Glutamatergic neuron (in vitro differentiated cells): ENCODE results near the gene NDUFAF3. TPM values are rescaled to one million over a fixed set of nuclear protein-coding genes. Genes with fewer than 3 reads are reported as not detected.
"Not testable (repeated sequence)": the region's sequence is repeated elsewhere in the genome, so short reads cannot be mapped to it uniquely, and the experiment has no call there.

Experiments
- DNase-seq: peaks from one replicate; pipeline ENCODE4 v3.0.0; 2022
- H3K27ac Mint-ChIP-seq: one replicate; pipeline ENCODE4 v1.8.0; 2020; ENCODE audit warnings: mild to moderate bottlenecking, mixed read lengths, inconsistent platforms; ENCODE audit not compliant: unreplicated experiment
- H3K27me3 Mint-ChIP-seq: one replicate; pipeline ENCODE4 v1.8.0; 2020; ENCODE audit warnings: mild to moderate bottlenecking, moderate library complexity, mixed read lengths, inconsistent platforms; ENCODE audit not compliant: unreplicated experiment
- H3K36me3 Mint-ChIP-seq: one replicate; pipeline ENCODE4 v1.8.0; 2020; ENCODE audit warnings: mild to moderate bottlenecking, mixed read lengths, inconsistent platforms; ENCODE audit not compliant: unreplicated experiment
- H3K4me1 Mint-ChIP-seq: one replicate; pipeline ENCODE4 v1.8.0; 2020; ENCODE audit warnings: mild to moderate bottlenecking, low read depth, mixed read lengths, inconsistent platforms; ENCODE audit not compliant: unreplicated experiment
- H3K4me3 Mint-ChIP-seq: one replicate; pipeline ENCODE4 v1.8.0; 2020; ENCODE audit warnings: mild to moderate bottlenecking, mixed read lengths, inconsistent platforms; ENCODE audit not compliant: unreplicated experiment
- H3K9me3 Mint-ChIP-seq: one replicate; pipeline ENCODE4 v1.8.0; 2020; ENCODE audit warnings: mild to moderate bottlenecking, moderate library complexity, mixed read lengths, inconsistent platforms; ENCODE audit not compliant: unreplicated experiment
- total RNA-seq: library from RNA; stranded (reverse); fragmentation: NEBNext Ultra II Directional; extraction: Animal tissue kit (Norgen Biotek cat#: 25700); gene quantifications from one replicate; pipeline ENCODE4 v1.2.1, GENCODE V29; 2021; ENCODE audit not compliant: unreplicated experiment
- TF ChIP-seq, protein P1 (sequence below): fragments of 200-600 bp; sonication (generic); IDR thresholded peaks from one replicate; pipeline ENCODE4 v1.5.0; 2021; ENCODE audit not compliant: partially characterized antibody, unreplicated experiment

Gene NDUFAF3
- total RNA-seq, 1 donor from 2014 or later, result 50.6 TPM

DNA sequence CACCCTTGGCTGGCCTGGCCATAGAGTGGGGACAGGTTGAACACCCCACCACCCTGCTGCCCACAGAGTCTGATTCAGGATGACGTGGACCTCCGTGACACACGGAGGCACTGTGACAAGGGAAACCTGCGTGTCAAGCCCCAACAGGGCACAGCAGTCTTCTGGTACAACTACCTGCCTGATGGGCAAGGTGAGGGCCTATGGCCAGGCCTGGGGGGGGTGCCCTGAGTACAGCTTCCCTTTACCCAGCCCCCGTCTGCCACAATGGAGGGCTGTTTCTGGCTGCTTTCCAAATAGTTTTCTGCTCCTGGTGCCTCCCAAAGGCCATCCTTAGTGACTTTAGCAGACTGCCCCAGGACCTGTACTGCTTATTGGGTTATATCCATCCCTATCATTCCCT is 15.9 kb upstream of the NDUFAF3 start:
- Mint-ChIP-seq H3K4me1 (peaks cover 7% of the 10 kb centered on the region), H3K27me3 (peaks cover 3% of the 10 kb centered on the region), H3K4me3 (peak overlapping the region; percentile 98), H3K27ac (peak overlapping the region; percentile 100), H3K36me3 (no peaks in the 10 kb centered on the region), H3K9me3 (peaks cover 5% of the 10 kb centered on the region)
- no peak for DNase-seq
- TF ChIP-seq, protein P1, sequence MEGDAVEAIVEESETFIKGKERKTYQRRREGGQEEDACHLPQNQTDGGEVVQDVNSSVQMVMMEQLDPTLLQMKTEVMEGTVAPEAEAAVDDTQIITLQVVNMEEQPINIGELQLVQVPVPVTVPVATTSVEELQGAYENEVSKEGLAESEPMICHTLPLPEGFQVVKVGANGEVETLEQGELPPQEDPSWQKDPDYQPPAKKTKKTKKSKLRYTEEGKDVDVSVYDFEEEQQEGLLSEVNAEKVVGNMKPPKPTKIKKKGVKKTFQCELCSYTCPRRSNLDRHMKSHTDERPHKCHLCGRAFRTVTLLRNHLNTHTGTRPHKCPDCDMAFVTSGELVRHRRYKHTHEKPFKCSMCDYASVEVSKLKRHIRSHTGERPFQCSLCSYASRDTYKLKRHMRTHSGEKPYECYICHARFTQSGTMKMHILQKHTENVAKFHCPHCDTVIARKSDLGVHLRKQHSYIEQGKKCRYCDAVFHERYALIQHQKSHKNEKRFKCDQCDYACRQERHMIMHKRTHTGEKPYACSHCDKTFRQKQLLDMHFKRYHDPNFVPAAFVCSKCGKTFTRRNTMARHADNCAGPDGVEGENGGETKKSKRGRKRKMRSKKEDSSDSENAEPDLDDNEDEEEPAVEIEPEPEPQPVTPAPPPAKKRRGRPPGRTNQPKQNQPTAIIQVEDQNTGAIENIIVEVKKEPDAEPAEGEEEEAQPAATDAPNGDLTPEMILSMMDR, result no peak

DNA sequence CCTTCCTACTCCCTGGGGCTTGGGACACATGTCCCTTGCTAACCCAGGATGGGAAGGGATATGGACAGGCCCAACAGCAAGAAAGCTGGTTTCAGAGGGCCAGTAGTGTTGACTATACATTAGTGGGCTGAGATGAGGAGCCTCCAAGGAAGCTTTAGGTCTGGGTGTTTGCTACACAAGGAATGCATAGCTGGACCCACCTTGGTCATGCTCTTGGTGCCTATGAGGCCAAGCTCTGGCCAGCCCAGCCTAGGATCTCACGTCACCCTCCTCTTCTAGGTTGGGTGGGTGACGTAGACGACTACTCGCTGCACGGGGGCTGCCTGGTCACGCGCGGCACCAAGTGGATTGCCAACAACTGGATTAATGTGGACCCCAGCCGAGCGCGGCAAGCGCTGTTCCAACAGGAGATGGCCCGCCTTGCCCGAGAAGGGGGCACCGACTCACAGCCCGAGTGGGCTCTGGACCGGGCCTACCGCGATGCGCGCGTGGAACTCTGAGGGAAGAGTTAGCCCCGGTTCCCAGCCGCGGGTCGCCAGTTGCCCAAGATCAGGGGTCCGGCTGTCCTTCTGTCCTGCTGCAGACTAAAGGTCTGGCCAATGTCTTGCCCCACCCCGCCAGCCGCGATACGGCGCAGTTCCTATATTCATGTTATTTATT is 15.4 kb upstream of the NDUFAF3 start:
- TF ChIP-seq, protein P1, result no peak

DNA sequence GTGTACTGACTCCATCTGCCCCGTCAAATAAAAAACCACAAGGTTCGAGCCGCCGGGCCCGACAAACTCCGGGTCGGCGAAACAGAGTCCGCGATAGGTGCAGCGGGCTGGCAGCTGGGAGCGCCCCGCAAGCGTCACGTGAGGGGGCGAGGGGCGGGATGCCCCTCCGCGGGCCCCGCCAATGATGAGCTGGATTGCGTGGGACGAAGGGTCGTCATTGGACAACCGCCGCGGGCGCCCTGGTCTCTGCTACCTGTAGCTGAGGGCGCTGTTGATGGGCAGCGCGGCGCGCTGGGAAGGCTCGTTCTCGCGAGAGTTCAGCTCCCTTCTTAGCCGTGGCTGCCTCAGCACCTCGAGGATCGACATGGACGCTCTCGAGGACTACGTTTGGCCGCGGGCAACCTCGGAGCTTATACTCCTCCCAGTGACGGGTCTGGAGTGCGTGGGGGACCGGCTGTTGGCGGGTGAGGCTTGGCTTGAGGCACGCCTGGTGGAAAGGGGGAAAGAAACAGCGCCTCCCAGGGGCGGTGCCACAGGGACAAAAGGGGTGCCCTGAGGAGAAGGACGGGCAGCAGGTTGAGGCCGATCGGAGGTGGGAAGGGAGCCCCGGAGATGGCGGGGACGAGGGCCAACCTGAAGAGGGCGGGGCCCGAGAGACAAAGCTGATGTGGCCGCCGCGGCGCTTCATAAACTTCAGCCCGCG is 14.7 kb upstream of the NDUFAF3 start, which contains the start of gene WDR6:
TSS of gene WDR6 (plus strand) at position 324 of the 703 bp plus-strand sequence. CDS start at position 365, 41 bp downstream.
- Mint-ChIP-seq H3K27ac (peak within 1 kb of the TSS; percentile 100), H3K4me1 (peaks cover 7% of the 10 kb centered on the region), H3K4me3 (peak within 1 kb of the TSS; percentile 98), H3K9me3 (peaks cover 7% of the 10 kb centered on the region), H3K27me3 (peaks cover 3% of the 10 kb centered on the region), H3K36me3 (no peaks in the 10 kb centered on the region)
- peak; percentile 98 for DNase-seq
- TF ChIP-seq, protein P1, result peak; percentile 18

More for the DNA sequence above, 15.4 kb upstream of the NDUFAF3 start:
- peak overlapping the region; percentile 98 for H3K4me3 Mint-ChIP-seq
- peaks cover 3% of the 10 kb centered on the region for H3K27me3 Mint-ChIP-seq
- DNase-seq, result no peak
- peak overlapping the region; percentile 100 for H3K27ac Mint-ChIP-seq
- no peaks in the 10 kb centered on the region for H3K36me3 Mint-ChIP-seq
- H3K4me1 Mint-ChIP-seq, result peaks cover 7% of the 10 kb centered on the region
- H3K9me3 Mint-ChIP-seq, result peaks cover 7% of the 10 kb centered on the region

DNA sequence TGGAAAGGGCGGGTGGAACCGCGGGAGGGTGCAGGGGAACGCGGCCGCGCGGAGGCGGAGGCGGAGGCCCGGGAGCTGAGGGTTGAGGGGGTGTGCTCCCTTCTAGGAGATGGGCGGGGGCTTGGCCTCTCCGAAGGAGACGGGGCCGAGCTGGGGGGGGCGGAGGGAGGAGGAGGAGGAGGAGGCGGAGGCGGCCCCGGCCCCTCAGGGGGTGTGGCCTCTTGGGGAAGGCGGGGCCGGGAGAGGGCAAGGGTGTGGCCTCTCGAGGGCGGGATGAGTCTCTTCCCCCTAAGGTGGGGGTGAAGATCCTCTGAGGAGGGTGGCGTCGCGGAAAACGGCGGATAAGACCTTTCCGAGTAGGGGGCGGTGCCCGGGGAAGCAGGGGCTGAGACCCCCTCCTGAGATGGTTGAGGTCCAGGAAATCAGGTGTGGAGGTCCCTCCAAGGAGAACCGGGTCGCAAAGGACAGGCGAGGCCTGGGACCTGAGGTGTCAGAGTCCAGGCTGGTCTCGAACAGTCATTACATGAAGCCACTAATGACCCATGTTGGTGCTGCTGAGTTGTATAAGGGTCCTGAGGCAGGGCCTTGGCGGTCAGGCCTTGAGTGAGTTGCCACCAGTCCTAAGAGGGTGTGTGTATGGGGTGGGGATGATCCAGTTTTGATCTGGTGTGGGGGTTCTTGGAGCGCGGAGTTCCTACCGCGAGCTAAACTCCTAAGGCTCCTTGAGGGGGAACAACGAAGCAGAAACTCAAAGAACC is 14.0 kb upstream of the NDUFAF3 start:
- H3K27me3 Mint-ChIP-seq, result peaks cover 3% of the 10 kb centered on the region
- no peaks in the 10 kb centered on the region for H3K36me3 Mint-ChIP-seq
- peak overlapping the region; percentile 98 for H3K4me3 Mint-ChIP-seq
- H3K27ac Mint-ChIP-seq, result peak overlapping the region; percentile 100
- TF ChIP-seq, protein P1, result no peak
- peaks cover 7% of the 10 kb centered on the region for H3K4me1 Mint-ChIP-seq
- peak; percentile 95 for DNase-seq
- peaks cover 7% of the 10 kb centered on the region for H3K9me3 Mint-ChIP-seq

DNA sequence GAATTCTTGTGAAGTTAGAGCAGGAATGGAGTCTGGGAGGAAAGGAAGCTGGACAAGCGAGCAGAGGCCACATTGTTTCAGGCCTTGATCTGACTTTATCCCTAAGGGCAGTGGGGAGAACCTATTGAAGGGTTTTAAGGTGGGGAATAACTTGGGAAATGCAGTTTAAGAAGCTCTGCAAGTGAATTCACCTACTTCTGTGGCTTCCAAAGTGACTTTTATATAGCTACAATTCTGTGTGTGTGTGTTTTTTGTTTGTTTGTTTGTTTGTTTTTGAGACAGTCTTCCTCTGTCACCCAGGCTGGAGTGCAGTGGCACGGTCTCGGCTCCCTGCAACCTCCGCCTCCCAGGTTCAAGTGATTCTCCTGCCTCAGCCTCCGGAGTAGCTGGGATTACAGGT is 13.3 kb upstream of the NDUFAF3 start:
- H3K36me3 Mint-ChIP-seq, H3K4me1 Mint-ChIP-seq, H3K27me3 Mint-ChIP-seq, DNase-seq, H3K9me3 Mint-ChIP-seq: not testable (repeated sequence)
- Mint-ChIP-seq H3K27ac (peak overlapping the region; percentile 79), H3K4me3 (peak overlapping the region; percentile 96)
